HG03045 (cell line): ENCODE data around the gene ANKHD1.
"Not testable (repeated sequence)": the region's sequence is repeated elsewhere in the genome, so short reads cannot be mapped to it uniquely, and the experiment has no call there.

Source experiments
- ATAC-seq: cut with Tn5 transposase; IDR thresholded peaks from one replicate; pipeline ENCODE4 v1.9.1; 2021; ENCODE audit warnings: mild to moderate bottlenecking, moderate library complexity; ENCODE audit not compliant: unreplicated experiment

Gene ANKHD1

DNA sequence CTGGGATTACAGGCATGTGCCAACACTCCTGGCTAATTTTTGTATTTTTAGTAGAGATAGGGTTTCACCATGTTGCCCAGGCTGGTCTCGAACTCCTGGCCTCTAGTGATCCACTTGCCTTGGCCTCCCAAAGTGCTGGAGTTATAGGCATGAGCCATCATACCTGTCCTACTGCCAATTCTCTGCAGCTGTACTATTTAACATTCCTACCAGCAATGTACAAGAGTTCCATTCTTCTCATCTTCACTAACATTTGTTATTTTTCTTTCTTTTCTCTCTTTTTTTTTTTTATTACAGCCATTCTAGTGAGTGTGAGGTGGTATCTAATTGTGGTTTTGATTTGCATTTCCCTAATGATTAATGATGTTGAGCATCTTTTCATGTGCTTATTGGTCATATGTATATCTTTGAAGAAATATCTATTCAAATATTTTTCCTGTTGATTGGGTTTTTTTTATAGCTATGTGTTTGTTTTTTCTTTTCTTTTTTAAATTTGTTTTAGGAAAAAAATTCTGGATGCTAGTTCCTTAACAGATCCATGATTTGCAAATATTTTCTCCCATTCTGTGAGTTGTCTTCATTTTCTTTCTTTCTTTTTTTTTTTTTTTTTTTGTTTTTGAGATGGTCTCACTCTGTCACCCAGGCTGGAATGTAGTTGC is 17.4 kb downstream of the ANKHD1 start:
- ATAC-seq: no peak

DNA sequence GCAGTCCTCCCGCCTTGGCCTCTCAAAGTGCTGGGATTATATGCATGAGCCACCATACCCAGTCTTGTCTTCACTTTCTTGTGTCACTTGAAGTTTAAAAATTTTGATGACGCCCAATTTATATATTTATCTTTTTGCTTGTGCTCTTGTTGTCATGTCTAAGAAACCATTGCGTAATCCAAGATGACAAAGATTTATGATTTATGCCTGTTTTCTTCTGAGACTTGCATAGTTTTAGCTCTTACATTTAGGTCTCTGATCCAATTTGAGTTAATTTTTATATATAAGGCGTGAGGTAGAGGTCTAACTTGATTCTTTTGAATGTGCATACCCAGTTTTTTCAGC is 18.6 kb downstream of the ANKHD1 start:
- ATAC-seq: no peak

DNA sequence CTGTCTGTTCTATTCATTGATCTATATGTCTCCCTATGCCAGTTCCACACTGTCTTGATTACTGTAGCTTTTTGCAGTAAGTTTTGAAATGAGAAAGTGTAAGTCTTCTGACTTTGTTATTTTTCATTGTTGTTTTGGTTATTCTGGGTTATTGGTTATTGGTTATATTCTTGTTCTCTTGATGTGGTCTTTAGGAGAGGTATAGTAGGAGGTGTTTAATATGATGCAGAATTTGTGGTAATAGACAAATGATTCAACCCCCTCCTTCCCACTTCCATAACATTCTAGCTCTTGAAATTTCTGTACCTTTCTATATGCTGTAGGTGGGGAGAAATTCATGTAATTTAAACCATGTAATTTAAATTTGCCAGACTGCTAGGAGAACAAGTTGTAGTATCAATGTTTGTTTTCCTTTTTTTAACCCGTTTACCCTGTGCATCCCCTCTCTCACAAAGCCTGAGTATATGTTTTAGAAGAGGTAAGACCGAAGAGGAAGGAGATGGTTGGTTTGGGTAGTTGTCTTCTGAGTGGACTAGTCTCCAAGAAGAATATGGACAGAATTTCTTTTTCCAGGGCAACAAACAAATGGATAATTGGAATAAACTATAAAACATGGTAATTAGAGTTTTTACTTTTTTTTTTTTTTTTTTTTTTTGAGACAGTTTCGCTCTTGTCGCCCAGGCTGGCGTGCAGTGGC is 19.2 kb downstream of the ANKHD1 start:
- no peak for ATAC-seq

DNA sequence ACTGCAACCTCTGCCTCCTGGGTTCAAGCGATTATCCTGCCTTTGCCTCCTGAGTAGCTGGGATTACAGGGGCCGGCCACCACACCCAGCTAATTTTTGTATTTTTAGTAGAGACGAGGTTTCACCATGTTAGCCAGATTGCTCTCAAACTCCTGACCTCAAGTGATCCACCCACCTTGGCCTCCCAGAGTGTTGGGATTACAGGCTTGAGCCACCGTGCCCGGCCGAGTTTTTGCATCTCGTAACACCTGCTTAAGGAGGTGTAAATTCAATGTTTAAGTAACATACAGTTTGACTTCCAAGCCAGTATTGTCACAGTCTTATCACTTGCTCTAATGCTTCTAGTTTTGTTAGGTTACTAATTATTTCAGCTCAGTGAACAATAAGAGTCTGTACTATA is 19.7 kb downstream of the ANKHD1 start:
- ATAC-seq: not testable (repeated sequence)

DNA sequence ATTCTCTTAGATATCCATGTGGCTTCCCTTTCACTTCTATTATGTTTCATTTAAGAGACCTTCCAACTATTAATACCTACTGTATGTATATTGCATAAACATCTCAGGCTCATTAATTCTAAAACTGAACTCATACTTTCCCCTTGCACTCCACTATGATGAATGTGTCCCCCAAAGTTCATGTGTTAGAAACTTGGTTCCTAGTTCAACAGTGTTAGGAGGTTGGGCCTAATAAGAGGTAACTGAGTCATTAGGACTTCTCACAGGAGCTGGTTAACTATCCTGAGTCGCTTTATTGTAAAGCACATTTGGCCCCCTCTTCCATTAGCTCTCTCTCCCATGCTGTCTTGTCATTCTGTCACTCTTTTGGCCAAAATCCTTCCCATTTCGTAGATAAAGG is 22.0 kb downstream of the ANKHD1 start:
- ATAC-seq: no peak

DNA sequence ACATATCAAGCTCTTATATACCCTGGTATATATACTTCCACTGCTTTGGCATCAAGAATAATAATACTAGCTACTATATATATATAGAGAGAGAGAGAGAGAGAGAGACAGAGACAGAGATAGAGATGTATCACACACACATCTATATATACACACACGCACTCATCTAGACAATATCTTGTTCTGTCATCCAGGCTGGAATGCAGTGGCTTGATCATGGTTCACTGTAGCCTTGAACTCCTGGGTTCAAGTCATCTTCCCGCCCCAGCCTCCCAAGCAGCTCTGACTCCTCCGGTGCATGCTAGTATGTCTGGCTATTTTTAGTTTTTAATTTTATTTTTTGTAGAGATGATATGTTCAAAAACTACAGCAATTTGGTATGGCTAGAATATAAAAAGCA is 22.5 kb downstream of the ANKHD1 start:
- no peak for ATAC-seq

DNA sequence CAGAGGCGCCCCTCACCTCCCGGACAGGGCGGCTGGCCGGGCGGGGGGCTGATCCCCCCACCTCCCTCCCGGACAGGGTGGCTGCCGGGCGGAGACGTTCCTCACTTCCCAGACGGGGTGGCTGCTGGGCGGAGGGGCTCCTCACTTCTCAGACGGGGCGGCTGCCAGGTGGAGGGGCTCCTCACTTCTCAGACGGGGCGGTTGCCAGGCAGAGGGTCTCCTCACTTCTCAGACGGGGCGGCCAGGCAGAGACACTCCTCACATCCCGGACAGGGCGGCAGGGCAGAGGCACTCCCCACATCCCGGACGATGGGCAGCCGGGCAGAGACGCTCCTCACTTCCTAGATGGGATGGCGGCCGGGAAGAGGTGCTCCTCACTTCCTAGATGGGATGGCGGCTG is 26.1 kb downstream of the ANKHD1 start:
- ATAC-seq: not testable (repeated sequence)

DNA sequence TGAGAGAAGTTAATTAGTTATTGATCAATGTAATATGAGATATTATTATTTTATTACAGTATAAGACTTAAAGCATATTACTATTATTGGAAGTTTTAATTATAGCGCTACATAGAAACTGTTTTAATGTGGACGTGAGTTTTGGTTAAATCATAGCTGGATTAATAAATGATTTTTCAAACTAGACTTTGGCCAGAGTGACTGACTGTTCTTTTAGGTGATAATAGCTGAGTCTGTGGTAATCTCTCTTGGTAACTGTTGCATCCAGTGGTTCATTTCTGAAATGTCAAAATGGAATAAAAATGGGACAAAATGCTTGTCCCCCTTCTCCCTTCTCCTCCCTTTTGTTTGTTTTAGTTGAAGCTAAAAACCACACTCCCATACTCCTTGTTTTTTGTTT is 28.1 kb downstream of the ANKHD1 start:
- no peak for ATAC-seq

DNA sequence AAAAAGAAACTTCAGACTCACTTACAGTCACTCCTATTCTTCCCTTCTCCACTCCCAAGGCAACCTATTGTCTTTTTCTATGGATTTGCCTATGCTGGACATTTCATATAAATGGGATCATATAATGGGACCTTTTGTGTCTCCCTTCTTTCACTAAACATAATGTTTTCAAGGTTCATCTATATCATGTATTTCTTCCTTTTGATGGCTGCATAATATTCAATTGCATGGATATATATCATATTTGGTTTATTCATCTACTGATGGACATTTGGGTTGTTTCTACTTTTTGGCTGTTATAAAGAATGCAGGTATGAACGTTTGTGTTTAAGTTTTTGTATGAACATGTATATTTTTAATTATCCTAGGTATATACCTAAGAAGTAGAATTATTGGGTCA is 30.6 kb downstream of the ANKHD1 start:
- ATAC-seq: no peak

DNA sequence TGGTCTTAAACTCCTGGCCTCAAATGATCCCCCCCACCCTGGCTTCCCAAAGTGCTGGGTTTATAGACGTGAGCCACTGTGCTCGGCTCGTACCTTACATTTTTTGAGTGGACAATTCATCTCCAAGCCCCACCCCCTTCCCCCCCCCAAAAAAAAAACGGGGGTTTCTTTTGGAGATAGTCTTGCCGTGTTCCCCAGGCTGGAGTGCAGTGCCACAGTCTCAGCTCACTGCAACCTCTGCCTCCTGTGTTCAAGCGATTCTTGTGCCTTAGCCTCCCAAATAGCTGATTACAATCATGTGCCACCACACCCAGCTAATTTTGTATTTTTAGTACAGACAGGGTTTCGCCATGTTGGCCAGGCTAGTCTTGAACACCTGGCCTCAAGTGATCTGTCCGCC is 31.3 kb downstream of the ANKHD1 start:
- no peak for ATAC-seq

DNA sequence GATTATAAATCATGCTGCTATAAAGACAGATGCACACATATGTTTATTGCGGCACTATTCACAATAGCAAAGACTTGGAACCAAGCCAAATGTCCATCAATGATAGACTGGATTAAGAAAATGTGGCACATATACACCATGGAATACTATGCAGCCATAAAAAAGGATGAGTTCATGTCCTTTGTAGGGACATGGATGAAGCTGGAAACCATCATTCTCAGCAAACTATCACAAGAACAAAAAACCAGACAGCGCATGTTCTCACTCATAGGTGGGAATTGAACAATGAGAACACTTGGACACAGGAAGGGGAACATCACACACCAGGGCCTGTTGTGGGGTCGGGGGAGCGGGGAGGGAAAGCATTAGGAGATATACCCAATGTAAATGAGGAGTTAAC is 55.7 kb downstream of the ANKHD1 start:
- ATAC-seq: not testable (repeated sequence)

DNA sequence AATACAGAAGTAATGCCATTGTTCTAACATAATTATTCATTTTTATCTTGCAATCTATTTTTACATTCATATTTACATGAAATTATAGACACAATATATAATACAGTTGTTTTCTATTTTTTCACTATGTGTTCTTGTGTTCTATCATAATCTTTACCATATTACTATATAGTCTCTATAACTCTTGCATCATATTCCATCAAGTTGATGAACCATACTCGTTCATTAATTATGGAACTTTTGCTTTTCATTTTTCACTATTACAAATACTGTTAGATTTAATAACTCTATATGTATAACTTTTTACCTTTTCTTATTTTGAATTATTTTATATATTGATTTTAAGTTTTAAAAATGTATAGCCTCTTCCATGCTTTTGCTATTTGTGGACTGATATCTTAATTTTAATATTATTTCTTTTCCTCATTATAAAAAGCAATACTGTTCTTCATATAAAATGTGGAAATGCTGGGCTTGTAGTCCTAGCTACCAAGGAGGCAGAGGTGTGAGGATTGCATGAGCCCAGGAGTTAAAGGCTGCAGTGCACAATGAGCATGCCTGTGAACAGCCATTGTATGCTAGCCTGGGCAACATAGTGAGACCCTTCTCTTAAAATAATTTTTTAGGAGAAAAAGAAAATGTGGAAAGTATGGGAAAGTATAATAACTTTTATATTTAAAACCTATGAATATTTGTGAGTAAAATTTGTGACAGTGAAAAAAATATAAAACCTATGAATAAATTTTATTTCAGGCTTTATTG is 65.5 kb downstream of the ANKHD1 start:
- ATAC-seq: no peak

DNA sequence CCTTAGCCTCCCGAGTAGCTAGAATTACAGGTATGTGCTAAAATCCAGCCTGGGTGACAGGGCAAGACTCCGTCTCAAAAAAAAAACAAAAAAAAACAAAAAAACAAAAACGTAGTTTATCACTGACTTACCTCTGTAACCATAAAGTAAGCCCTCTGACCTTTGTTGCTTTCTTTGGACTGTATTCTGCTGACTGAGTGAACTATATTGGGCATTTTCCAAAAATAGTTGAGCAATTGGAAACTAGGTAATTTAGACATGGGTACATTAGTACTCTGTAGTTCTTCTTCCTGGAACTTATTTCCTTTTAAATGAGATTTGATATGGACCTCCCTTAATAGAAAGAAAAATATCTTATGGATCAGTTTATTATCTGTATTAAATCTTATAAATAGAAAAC is 66.6 kb downstream of the ANKHD1 start:
- no peak for ATAC-seq

DNA sequence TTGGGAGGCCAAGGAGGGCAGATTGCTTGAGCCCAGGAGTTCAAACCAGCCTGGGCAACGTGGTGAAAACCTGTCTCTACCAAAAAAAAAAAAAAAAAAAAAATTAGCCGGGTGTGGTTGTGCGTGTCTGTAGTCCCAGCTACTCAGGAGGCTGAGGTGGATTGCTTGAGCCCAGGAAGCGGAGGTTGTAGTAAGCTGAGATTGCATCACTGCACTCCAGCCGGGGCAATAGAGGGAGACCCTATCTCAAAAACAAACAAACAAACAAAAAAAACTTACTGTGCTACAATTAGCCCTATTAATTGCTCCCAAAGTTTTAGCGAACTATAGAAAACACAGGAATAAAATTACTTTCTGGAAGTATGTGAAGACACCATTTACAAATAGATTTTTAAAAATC is 67.6 kb downstream of the ANKHD1 start:
- ATAC-seq: no peak

DNA sequence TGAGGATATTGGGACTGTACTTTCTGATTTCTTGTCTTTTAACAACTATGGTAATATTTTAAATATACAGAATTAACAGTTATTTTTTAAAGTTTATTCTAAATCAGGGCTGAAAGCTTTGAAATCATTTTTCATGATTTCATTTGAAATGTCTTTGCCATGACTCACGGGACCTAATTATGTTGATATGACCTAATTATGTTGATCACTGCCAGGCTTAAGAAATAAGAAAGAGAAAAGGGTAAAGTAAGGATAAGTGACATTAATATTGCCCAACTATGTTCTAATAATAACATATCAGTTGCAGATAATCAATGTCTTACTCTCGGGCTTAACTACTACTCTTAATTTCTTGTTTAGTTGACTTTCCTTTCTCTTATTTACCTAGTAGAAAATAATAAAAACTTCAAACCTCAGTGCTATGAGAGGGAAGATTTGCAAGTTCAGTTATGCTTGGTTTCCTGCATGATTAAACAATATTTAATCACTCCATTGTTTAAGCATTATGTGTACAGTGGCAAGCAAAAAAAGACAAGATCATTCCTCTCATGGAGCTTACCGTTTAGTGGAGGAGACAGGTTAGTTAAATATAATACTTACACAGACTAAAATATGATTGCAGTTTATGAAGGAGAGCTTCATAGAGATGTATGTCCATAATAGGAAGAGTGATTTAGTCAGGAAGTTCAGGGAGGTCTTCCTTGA is 78.8 kb downstream of the ANKHD1 start:
- ATAC-seq: no peak

DNA sequence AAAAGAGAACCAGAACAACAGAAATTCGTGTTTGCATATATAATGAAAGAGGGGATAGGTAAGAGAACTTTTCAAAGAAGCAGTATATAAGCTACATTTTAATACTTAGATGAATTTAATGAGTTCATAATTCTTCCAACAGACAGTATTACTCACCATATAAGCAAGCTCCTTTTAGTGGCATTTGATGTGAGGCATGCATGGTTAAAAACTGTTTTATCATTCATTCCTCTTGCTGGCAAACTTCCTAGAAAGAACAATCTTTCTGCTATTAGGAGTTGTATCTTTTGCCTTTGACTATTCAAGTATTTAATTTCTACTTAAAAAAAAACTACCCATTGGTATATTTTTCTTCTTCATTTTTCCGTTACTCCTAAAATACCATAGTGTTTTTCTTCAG is 80.1 kb downstream of the ANKHD1 start:
- no peak for ATAC-seq

DNA sequence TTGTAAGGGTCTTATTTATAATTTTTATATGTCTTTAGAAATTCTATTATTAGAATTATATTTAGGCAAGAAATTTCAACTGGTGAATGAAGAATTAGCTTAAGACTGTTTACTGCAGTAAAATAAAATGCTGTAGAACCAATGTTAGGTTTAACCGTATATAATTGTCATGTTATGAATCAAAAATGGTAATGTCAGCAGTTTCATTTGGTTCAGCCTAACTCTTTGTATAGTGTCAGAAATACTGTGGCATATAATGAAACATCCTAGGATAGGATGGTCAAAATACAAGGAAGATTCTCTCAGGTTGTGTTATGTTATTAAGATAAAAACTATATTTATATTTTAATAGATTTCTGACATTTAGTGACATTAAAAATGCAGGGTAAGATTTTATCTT is 81.4 kb downstream of the ANKHD1 start:
- no peak for ATAC-seq

DNA sequence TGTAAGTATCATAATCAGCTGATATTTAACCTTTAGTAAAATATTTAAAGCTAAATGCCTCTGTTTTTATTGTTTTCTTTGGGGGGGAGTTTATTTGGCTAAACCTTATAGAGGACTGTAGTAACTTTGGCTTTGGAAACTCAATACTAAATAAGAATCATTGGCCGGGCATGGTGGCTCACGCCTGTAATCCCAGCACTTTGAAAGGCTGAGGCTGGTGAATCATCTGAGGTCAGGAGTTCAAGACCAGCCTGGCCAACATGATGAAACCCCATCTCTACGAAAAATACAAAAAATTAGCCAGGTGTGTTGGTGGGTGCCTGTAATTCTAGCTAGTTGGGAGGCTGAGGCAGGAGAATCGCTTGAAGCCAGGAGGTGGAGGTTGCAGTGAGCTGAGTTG is 86.5 kb downstream of the ANKHD1 start:
- not testable (repeated sequence) for ATAC-seq

DNA sequence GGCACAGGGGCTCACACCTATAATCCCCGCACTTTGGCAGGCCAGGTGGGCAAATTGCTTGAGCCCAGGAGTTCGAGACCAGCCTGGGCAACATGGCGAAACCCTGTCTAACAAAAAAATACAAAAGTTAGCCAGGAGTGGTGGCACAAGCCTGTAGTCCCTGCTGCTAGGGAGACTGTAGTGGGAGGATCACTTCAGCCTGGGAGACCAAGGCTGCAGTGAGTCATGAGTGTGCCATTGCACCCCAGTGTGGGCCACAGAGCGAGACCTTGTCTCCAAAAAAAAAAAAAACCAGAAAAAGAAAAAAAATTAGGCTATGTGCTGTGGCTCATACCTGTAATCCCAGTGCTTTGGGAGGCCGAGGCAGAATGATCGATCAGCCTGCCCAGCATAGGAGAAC is 87.3 kb downstream of the ANKHD1 start:
- no peak for ATAC-seq

DNA sequence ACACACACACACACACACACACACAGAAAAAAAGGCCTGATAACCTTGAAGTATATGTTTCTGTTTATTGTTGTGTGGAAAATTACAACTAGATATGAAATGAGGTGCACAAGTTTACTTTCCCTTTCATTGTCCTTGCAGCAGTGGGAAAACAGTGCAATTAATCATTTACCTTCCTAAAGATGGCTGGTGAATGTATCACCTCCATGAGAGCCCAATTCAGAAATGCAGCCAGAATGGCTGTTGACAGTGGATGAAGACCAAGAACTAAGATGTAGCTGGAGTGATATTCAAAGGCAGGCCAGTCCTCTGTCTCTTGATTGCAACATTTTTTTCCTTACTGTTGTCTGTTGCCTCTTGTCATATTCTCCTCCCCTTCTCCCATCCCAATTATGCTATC is 96.3 kb downstream of the ANKHD1 start:
- no peak for ATAC-seq

DNA sequence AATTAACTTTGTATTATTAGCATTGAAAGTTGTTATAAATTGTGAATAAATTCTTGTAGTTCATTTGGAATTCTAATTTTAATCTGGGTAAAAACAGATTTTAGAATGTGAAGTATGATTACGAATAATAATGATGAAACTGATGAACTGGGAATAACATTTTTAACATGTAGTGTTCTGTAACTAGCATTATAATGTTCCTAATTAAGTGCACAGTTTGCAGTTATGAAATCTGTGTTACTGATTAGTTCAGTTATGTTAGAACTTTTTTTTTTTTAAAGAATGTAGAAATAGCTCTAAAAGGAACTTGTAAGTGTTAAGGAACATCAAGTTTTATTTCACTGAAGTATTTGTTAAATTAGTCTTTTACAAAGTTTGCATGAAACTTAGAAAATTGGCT is 97.0 kb downstream of the ANKHD1 start:
- no peak for ATAC-seq

DNA sequence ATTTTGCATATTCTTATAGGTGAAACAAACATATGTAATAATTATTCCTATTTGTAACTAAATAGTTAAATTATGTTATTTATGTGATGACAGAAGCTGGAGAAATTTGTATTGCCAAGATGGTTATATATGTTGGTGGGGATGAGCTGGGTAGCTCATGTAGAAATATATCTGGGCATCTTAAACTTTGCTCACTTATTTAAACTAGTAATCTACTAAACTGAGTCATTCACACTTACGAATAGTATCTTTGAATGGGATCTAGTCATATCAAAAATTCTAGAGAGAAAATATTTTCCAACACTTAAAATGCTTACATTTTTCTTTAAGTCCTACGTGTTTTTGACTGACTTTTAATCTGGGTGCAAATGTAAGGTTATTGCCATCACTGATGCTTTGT is 101.2 kb downstream of the ANKHD1 start:
- ATAC-seq: no peak
